GM12865 (cell line): ENCODE data around the gene ZFP69.

Experiments used
- DNase-seq: peaks from one replicate; pipeline ENCODE4 v3.0.0; 2010; ENCODE audit warnings: low read depth
- H3K4me3 ChIP-seq: 2 replicates; pipeline ENCODE4 v1.5.1; 2011; ENCODE audit warnings: mild to moderate bottlenecking, low read depth, low read length, control low read depth
- TF ChIP-seq, protein P1 (sequence below): IDR thresholded peaks from 2 replicates; pipeline ENCODE4 v1.5.1; 2011; ENCODE audit warnings: low read length, control low read depth, low read depth, inconsistent platforms; ENCODE audit not compliant: insufficient read depth; ENCODE audit errors: missing control alignments

The ZFP69 gene

DNA sequence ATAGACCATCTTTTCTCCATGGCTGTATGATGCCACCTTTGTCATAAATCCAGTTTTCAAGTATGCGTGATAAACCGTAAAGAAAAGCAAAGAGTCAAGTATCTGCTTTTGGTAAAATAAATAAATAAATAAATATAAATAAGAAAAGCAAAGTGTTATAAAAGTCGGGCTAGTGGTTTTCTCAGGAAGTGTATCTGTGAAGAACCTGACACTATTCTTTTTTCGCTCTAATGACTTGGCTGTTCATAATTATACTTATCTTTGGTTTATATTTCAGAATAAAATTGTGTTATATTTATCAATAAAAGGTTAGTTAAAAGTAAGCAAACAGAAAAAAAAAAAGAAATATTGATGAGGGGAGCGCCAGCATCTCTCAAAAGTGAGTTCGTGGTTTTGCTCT lies 30.9 kb downstream of the ZFP69 start:
- TF ChIP-seq, protein P1, sequence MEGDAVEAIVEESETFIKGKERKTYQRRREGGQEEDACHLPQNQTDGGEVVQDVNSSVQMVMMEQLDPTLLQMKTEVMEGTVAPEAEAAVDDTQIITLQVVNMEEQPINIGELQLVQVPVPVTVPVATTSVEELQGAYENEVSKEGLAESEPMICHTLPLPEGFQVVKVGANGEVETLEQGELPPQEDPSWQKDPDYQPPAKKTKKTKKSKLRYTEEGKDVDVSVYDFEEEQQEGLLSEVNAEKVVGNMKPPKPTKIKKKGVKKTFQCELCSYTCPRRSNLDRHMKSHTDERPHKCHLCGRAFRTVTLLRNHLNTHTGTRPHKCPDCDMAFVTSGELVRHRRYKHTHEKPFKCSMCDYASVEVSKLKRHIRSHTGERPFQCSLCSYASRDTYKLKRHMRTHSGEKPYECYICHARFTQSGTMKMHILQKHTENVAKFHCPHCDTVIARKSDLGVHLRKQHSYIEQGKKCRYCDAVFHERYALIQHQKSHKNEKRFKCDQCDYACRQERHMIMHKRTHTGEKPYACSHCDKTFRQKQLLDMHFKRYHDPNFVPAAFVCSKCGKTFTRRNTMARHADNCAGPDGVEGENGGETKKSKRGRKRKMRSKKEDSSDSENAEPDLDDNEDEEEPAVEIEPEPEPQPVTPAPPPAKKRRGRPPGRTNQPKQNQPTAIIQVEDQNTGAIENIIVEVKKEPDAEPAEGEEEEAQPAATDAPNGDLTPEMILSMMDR: no peak
- DNase-seq: no peak
- peak overlapping the region; percentile 70 for H3K4me3 ChIP-seq

- TF ChIP-seq, protein P1: no peak
- peak within 1 kb of the TSS; percentile 70 for H3K4me3 ChIP-seq
- peak; percentile 92 for DNase-seq
Measured at GRCh38 chr1:40508375-40509341, 31.6 kb downstream of the ZFP69 start, which contains the start of gene EXO5. EXO5 (plus strand) TSS chr1:40508767; CDS start chr1:40514545, 5,778 bp downstream.

- no peak for DNase-seq
- TF ChIP-seq, protein P1: no peak
- H3K4me3 ChIP-seq: no peak overlapping the region
Measured at GRCh38 chr1:40519517-40519916, 42.4 kb downstream of the ZFP69 start.

- peak; percentile 26 for DNase-seq
- TF ChIP-seq, protein P1: no peak
- peak overlapping the region; percentile 95 for H3K4me3 ChIP-seq
Measured at GRCh38 chr1:40530735-40531380, 53.8 kb downstream of the ZFP69 start.

- peak within 1 kb of the TSS; percentile 95 for H3K4me3 ChIP-seq
- TF ChIP-seq, protein P1: no peak
- DNase-seq: peak; percentile 97
Measured at GRCh38 chr1:40531381-40532061, 54.4 kb downstream of the ZFP69 start, which contains the start of gene ZNF684. ZNF684 (plus strand) TSS chr1:40531637; CDS start chr1:40533167, 1,530 bp downstream.

- no peak for DNase-seq
- TF ChIP-seq, protein P1: no peak
- H3K4me3 ChIP-seq: peak overlapping the region; percentile 95
Measured at GRCh38 chr1:40532062-40532389, 54.9 kb downstream of the ZFP69 start.
